Astrocyte of the spinal cord (primary cell): ENCODE results near the gene ATP6V0C.

ENCODE experiments used
- DNase-seq: peaks from one replicate; pipeline ENCODE4 v3.0.0; 2011; ENCODE audit warnings: low read depth, low spot score
- H3K4me3 ChIP-seq: 2 replicates; pipeline ENCODE4 v1.5.1; 2011; ENCODE audit warnings: low read depth, mild to moderate bottlenecking, low read length, moderate library complexity
- in situ Hi-C: cut with HindIII; loops from 2 replicates; pipeline ENCODE4 v1.10.0; 2017; ENCODE audit warnings: low sequenced_read_pairs
- TF ChIP-seq, protein P1 (sequence below): IDR thresholded peaks from 2 replicates; pipeline ENCODE4 v1.5.1; 2012; ENCODE audit warnings: low read depth, mild to moderate bottlenecking, low read length, inconsistent platforms

The ATP6V0C gene

DNA sequence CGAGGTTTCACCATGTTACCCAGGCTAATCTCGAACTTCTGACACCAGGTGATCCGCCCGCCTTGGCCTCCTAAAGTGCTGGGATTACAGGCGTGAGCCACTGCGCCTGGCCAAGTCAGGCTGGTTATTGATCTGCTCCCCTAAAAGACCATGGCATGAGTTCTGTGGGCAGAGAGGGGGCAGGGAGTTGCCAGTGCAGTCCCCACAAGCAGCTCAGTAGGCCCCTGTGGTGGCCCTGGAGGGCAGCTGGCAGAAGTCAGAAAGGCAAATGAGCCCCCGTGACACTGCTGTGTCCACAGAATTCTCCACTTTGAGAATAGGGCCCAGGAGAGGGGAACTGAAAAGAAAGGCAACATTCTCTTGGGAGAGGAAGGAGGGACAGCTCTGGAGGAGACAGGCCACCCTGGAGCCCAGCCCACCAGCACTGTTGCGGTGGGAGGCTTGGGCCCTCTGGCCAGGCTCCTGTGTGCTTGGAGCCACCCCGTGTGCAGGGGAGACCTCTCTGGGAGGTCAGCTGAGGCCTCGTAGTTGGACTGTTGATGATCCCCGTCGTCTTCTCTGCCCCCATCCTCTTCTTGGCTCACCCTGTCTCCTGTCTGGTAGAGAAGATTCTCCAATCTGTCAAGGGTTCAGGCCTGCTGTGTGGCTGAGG lies 4.3 kb downstream of the ATP6V0C start:
- DNase-seq = no peak
- in situ Hi-C loops = no loop called here
- TF ChIP-seq, protein P1, sequence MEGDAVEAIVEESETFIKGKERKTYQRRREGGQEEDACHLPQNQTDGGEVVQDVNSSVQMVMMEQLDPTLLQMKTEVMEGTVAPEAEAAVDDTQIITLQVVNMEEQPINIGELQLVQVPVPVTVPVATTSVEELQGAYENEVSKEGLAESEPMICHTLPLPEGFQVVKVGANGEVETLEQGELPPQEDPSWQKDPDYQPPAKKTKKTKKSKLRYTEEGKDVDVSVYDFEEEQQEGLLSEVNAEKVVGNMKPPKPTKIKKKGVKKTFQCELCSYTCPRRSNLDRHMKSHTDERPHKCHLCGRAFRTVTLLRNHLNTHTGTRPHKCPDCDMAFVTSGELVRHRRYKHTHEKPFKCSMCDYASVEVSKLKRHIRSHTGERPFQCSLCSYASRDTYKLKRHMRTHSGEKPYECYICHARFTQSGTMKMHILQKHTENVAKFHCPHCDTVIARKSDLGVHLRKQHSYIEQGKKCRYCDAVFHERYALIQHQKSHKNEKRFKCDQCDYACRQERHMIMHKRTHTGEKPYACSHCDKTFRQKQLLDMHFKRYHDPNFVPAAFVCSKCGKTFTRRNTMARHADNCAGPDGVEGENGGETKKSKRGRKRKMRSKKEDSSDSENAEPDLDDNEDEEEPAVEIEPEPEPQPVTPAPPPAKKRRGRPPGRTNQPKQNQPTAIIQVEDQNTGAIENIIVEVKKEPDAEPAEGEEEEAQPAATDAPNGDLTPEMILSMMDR = no peak
- no peak overlapping the region for H3K4me3 ChIP-seq

DNA sequence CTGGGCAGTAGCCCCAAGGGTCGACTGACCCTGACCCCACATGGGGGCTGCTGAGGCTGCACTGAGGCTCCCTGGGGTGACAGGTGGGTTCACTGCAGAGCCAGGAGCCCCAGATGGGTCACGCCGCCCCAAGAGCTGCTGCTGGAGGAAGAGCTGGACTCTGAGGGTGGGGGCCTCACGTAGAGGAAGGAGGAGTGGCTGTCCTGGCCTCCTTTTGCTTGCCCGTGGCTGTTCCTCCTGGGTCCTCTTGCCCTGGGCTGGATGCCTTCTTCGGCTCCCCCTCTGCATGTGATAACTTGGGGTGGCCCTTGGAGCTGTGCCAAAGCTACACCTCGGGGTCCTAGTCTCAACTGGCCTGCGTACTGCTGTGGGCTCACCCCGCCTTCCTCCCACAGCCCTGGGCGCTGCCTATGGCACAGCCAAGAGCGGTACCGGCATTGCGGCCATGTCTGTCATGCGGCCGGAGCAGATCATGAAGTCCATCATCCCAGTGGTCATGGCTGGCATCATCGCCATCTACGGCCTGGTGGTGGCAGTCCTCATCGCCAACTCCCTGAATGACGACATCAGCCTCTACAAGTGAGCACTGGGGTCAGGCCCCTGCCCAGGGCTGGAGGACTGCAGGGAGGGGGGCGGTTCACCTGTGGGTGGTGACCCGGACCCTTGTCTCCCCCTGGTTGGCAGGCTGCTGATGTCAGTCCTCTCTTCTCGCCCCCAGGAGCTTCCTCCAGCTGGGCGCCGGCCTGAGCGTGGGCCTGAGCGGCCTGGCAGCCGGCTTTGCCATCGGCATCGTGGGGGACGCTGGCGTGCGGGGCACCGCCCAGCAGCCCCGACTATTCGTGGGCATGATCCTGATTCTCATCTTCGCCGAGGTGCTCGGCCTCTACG lies 5.3 kb downstream of the ATP6V0C start:
- no peak for DNase-seq
- in situ Hi-C loops = no loop called here
- no peak overlapping the region for H3K4me3 ChIP-seq
- TF ChIP-seq, protein P1 = no peak

DNA sequence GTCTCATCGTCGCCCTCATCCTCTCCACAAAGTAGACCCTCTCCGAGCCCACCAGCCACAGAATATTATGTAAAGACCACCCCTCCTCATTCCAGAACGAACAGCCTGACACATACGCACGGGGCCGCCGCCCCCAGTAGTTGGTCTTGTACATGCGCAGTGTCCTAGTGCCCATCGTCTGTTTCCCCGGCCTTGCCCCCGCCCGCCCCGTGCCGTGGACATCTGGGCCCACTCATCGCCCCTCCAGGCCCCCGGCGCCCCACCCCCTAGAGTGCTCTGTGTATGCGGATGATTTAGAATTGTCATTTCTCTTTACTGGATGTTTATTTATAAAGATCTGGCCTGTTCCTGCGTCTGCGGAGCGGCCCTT lies 5.9 kb downstream of the ATP6V0C start:
- in situ Hi-C loops = no loop called here
- TF ChIP-seq, protein P1 = no peak
- DNase-seq = no peak
- no peak overlapping the region for H3K4me3 ChIP-seq

DNA sequence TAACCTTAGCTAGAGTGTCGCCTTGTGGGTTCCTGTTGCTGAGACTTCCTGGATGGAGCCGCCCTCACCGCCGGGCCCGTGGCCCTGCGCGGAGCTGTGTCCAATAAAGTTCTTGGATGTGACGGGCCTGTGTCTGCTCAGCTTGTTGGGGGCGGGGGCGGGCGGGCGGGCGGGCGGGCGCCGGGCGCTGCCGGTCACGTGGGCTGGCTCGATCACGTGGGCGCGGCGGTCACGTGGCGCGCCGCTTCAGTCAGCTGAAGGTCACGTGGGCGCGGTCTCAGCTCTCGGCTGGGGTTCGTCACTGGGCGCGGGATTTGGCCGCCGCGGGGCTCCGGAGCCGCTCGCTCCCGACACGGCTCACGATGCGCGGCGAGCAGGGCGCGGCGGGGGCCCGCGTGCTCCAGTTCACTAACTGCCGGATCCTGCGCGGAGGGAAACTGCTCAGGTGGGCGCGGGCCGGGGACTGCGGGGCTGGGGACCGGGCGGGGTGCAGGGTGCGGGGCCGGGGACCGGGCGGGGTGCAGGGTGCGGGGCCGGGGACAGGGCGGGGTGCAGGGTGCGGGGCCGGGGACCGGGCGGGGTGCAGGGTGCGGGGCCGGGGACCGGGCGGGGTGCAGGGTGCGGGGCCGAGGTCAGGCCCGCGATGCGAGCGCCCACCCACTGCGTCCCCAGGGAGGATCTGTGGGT lies 6.5 kb downstream of the ATP6V0C start, which contains the start of gene AMDHD2:
TSS of gene AMDHD2 (plus strand) at position 275 of the 687 bp plus-strand sequence. CDS start at position 363, 88 bp downstream.
- peak within 1 kb of the TSS; percentile 68 for H3K4me3 ChIP-seq
- in situ Hi-C loops = no loop called here
- TF ChIP-seq, protein P1 = no peak
- DNase-seq = peak; percentile 87

DNA sequence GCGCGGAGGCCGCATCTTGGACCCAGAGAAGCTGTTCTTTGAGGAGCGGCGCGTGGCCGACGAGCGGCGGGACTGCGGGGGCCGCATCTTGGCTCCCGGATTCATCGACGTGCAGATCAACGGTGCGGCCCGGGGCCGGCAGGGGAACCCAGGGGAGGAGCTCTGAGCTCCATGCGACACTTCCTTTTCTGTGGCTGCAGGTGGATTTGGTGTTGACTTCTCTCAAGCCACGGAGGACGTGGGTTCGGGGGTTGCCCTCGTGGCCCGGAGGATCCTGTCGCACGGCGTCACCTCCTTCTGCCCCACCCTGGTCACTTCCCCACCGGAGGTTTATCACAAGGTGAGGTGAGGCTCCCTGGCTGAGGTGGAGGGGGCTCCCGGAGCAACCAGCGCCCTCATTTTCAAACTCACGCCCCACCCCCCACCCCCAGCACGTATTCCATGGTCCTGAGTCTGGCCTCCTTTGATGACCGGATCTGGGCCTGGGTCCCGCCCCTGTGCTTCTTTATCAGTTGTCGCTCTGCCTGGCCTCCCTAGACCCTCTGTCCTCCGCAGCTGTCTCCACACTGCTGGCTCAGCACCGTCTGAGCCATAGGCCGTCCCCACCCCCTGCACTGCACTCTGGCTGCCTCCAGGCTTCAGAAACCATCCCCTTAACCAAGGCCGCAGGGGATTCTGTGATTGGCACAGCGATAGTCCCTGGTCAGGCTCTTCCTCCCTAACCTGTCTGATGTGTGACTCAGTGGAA lies 7.2 kb downstream of the ATP6V0C start:
- in situ Hi-C loops = no loop called here
- TF ChIP-seq, protein P1 = no peak
- no peak for DNase-seq
- H3K4me3 ChIP-seq = peak overlapping the region; percentile 68

DNA sequence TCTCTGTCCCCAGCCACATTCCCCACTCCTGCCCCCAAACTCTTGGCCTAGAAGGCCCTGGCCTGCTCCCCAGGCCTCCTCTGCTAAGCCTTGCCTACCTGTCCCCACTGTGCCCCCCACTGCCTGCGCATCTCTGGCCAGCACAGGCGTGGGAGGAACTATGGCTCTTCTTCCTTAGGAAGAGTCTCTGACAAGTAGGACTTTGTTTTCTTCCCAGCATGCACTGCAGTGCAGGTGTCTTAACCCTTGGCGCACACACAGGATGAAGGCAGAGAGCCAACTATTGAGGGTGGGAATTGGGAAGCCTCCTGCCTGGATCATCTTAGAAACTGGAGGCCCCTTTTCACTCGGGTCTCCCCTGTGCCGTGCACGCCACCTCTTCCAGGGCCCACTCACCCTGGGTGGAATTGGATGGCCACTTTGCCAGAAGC lies 10.1 kb downstream of the ATP6V0C start:
- H3K4me3 ChIP-seq = no peak overlapping the region
- in situ Hi-C loops = no loop called here
- no peak for DNase-seq
- TF ChIP-seq, protein P1 = no peak
